DOHH2 (cell line): ENCODE measurements around the gene KAT6B.

Experiments used
- CTCF ChIP-seq: fragments of 200-600 bp; sonication (generic); IDR thresholded peaks from one replicate; pipeline ENCODE4 v1.5.1; 2014; ENCODE audit warnings: antibody characterized with exemption, mild to moderate bottlenecking, low read depth, low read length; ENCODE audit not compliant: poor library complexity, severe bottlenecking
- EZH2phosphoT487 ChIP-seq: fragments of 200-600 bp; sonication (generic); IDR thresholded peaks from 2 replicates; pipeline ENCODE4 v1.6.1; 2017; ENCODE audit warnings: borderline replicate concordance, mild to moderate bottlenecking, antibody characterized with exemption, low read length, moderate library complexity, mixed read lengths

- TF ChIP-seq CTCF (no peak), EZH2phosphoT487 (no peak)
Measured at GRCh38 chr10:75016325-75016724, 189.9 kb downstream of the KAT6B start.
